Activated T-helper 2 cell treated with anti-CD3 and anti-CD28 coated beads, Interferon-gamma antibody, Interleukin-2, Interleukin-4, amounts not matched to agents 10 μg/mL and 5 μg/mL and 100 μg/mL, durations not matched to agents 14 hours and 24 hours and 36 hours (primary cell): Measurements from ENCODE around the gene C11orf16. TPM values are rescaled to one million over a fixed set of nuclear protein-coding genes. Genes with fewer than 3 reads are reported as not detected.
"Not testable (repeated sequence)": the region's sequence is repeated elsewhere in the genome, so short reads cannot be mapped to it uniquely, and the experiment has no call there.

Experiments used
- DNase-seq: peaks from one replicate; pipeline ENCODE4 v3.0.0; 2021; ENCODE audit warnings: low spot score
- H3K27ac Mint-ChIP-seq: one replicate; pipeline ENCODE4 v1.8.0; 2021; ENCODE audit warnings: mixed read lengths
- H3K27me3 Mint-ChIP-seq: one replicate; pipeline ENCODE4 v1.8.0; 2021; ENCODE audit warnings: low read depth, mixed read lengths
- H3K36me3 Mint-ChIP-seq: one replicate; pipeline ENCODE4 v1.8.0; 2021; ENCODE audit warnings: low read depth, mixed read lengths
- H3K4me1 Mint-ChIP-seq: one replicate; pipeline ENCODE4 v1.8.0; 2021; ENCODE audit warnings: low read depth, mixed read lengths
- H3K4me3 Mint-ChIP-seq: one replicate; pipeline ENCODE4 v1.8.0; 2021; ENCODE audit warnings: low read depth, mild to moderate bottlenecking, moderate library complexity, mixed read lengths
- H3K9me3 Mint-ChIP-seq: one replicate; pipeline ENCODE4 v1.8.0; 2021; ENCODE audit warnings: mixed read lengths
- intact Hi-C: fragments of 100-400 bp; cut with micrococcal nuclease; formaldehyde crosslinking; loops from one replicate; pipeline ENCODE4 v1.15.1; 2023
- total RNA-seq: library from RNA; stranded (reverse); gene quantifications from 2 replicates; pipeline ENCODE4 v1.2.3, GENCODE V29; 2022

The C11orf16 gene
- total RNA-seq, 1 donor from 2014 or later, result not detected

DNA sequence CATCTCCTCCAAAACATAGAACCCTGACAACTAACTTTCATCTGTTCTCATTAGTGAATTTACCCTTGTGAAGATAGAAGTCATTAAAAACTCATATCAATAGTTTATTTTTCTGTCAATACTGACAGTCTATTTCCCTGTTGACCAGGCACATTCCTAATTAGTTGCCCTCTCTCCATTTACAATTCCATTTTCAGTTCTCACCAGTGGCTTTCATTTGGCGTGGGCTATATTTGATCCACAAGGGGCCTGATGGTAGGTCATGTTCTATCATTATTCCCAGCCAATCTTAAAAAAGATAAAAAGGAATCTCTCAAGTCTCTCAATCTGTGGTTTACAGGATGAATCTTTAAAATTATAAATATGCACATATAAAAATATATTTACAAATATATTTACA, 25.6 kb downstream of the C11orf16 start:
- H3K27me3 Mint-ChIP-seq, result peaks cover 44% of the 10 kb centered on the region
- no peak overlapping the region for H3K27ac Mint-ChIP-seq
- intact Hi-C loops, result no loop called here
- peaks cover under 1% of the 10 kb centered on the region for H3K36me3 Mint-ChIP-seq
- H3K9me3 Mint-ChIP-seq, result peaks cover 5% of the 10 kb centered on the region
- peaks cover 18% of the 10 kb centered on the region for H3K4me1 Mint-ChIP-seq
- DNase-seq, result no peak
- no peak overlapping the region for H3K4me3 Mint-ChIP-seq

- no peak overlapping the region for H3K27ac Mint-ChIP-seq
- H3K36me3 Mint-ChIP-seq, result no peaks in the 10 kb centered on the region
- peaks cover 44% of the 10 kb centered on the region for H3K27me3 Mint-ChIP-seq
- DNase-seq, result no peak
- intact Hi-C loops, result no loop called here
- H3K9me3 Mint-ChIP-seq, result peaks cover 10% of the 10 kb centered on the region
- peaks cover 17% of the 10 kb centered on the region for H3K4me1 Mint-ChIP-seq
- no peak overlapping the region for H3K4me3 Mint-ChIP-seq
Measured at GRCh38 chr11:8905528-8906165, 27.1 kb downstream of the C11orf16 start.

- Mint-ChIP-seq H3K36me3 (no peaks in the 10 kb centered on the region), H3K27ac (no peak overlapping the region), H3K27me3 (peaks cover 7% of the 10 kb centered on the region), H3K9me3 (peaks cover 34% of the 10 kb centered on the region), H3K4me1 (no peaks in the 10 kb centered on the region), H3K4me3 (no peak overlapping the region)
- DNase-seq, result no peak
- intact Hi-C loops, result no loop called here
Measured at GRCh38 chr11:8899119-8899753, 33.5 kb downstream of the C11orf16 start.

- H3K4me1 Mint-ChIP-seq, H3K36me3 Mint-ChIP-seq, H3K4me3 Mint-ChIP-seq, H3K27ac Mint-ChIP-seq, DNase-seq, intact Hi-C loops, H3K9me3 Mint-ChIP-seq: not testable (repeated sequence)
- peaks cover 27% of the 10 kb centered on the region for H3K27me3 Mint-ChIP-seq
Measured at GRCh38 chr11:8891185-8891584, 41.6 kb downstream of the C11orf16 start.

GRCh38 chr11:8886322-8886721, 46.4 kb downstream of the C11orf16 start:
- Mint-ChIP-seq H3K4me1 (no peaks in the 10 kb centered on the region), H3K27ac (no peak overlapping the region), H3K4me3 (no peak overlapping the region), H3K27me3 (peaks cover 38% of the 10 kb centered on the region), H3K36me3 (no peaks in the 10 kb centered on the region), H3K9me3 (peaks cover 6% of the 10 kb centered on the region)
- DNase-seq, result no peak
- intact Hi-C loops, result no loop called here

- H3K9me3 Mint-ChIP-seq, H3K4me3 Mint-ChIP-seq, H3K4me1 Mint-ChIP-seq, DNase-seq, H3K27ac Mint-ChIP-seq, H3K36me3 Mint-ChIP-seq, intact Hi-C loops: not testable (repeated sequence)
- H3K27me3 Mint-ChIP-seq, result peaks cover 33% of the 10 kb centered on the region
Measured at GRCh38 chr11:8881585-8881984, 51.2 kb downstream of the C11orf16 start.

- Mint-ChIP-seq H3K36me3 (no peaks in the 10 kb centered on the region), H3K4me1 (peaks cover 6% of the 10 kb centered on the region), H3K4me3 (no peak overlapping the region), H3K9me3 (no peaks in the 10 kb centered on the region), H3K27me3 (peaks cover 34% of the 10 kb centered on the region), H3K27ac (no peak overlapping the region)
- intact Hi-C loops, result no loop called here
- DNase-seq, result no peak
Measured at GRCh38 chr11:8878771-8879170, 54.0 kb downstream of the C11orf16 start.

DNA sequence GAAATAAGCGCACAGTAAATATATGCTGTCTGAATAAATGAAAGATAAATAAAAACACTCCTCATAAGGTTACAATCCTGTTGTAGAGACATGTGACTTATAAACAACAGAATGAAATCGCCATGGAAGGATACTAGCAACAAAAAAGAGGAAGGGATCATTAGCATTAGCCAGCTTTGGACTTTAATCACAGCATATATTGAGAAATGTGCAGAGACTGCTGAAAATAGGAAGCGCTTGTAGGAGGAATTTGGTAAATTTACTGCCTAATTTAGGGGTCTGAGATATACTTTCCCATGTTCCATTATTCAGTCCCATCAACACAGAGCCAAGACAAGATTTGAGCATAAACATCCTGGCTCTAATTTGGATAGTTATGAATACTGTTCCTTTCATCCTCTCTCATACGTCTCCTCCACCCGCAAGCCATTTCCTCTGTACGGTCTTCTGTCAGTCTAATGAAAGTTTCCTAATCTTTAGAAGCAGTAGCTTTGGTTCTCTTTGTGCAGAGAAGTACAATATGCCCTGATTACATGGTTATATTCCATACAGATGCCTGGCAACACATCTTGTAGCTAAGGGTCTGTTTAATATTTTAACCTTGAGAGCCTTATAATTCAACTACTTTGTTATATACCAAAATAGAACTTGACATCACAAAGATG, 58.9 kb downstream of the C11orf16 start:
- no peak for DNase-seq
- Mint-ChIP-seq H3K9me3 (no peaks in the 10 kb centered on the region), H3K27me3 (peaks cover 51% of the 10 kb centered on the region), H3K27ac (no peak overlapping the region), H3K36me3 (no peaks in the 10 kb centered on the region), H3K4me3 (no peak overlapping the region), H3K4me1 (peaks cover 8% of the 10 kb centered on the region)
- intact Hi-C loops, result no loop called here

DNA sequence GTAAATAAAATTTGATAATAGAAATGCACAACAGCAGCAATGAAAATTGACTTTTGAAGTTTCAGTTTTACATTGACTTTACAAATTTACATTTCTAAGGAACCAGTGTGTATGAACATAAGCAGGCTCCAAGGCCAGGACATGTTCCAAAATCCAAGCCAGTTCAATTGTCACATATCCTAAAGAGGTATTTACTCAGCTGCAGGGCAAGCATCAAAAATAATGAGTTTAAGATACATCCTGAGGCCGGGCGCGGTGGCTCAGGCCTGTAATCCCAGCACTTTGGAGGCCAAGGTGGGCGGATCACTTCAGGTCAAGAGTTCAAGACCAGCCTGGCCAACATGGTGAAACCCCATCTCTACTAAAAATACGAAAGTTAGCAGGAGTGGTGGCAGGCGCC, 60.8 kb downstream of the C11orf16 start:
- Mint-ChIP-seq H3K4me3 (no peak overlapping the region), H3K36me3 (no peaks in the 10 kb centered on the region), H3K27ac (no peak overlapping the region), H3K9me3 (no peaks in the 10 kb centered on the region), H3K27me3 (peaks cover 57% of the 10 kb centered on the region), H3K4me1 (peaks cover 8% of the 10 kb centered on the region)
- intact Hi-C loops, result no loop called here
- DNase-seq, result no peak

- H3K9me3 Mint-ChIP-seq, result no peaks in the 10 kb centered on the region
- DNase-seq, result no peak
- no peak overlapping the region for H3K27ac Mint-ChIP-seq
Measured at GRCh38 chr11:8871171-8871775, 61.5 kb downstream of the C11orf16 start.

DNA sequence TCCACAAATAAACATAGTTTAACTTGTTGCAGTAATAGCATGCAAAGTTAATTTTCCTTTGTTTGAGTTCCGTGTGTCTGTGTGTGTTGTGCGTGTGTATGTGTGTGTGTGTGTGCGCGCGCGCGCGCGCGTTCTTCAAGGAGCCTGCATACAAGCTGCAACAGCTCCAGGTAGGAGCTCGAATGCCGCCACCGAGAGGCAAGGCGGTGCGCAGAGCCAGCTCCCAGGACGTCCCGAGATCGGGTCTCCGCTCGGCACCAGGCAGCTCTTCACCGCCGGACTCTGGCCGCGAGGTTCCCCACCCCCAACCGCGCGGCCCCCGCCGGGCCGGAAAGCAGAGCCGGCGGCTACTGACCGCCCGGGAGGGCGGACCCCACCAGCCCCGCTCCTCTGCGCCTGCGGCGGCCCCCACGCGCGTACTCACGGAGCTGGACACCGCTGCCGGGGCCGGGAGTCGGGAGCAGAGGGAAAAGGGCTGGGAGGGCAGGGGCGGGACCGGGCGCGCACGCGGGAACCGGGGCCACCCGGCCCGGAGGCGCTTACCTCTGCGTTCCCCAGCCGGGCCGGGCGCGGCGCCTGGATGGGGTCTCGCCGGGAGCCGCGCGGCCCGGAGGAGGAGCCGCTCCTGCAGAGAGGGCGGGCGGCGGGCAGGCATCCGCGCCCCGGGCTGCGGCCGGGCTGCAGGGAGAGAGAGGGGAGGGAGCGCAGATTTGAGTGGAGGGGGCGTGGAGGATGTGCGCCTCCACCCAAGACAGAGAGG, 62.2 kb downstream of the C11orf16 start:
- H3K27me3 Mint-ChIP-seq, result peaks cover 62% of the 10 kb centered on the region
- H3K4me3 Mint-ChIP-seq, result peak overlapping the region; percentile 61
- H3K36me3 Mint-ChIP-seq, result no peaks in the 10 kb centered on the region
- intact Hi-C loops, result no loop called here
- DNase-seq, result no peak
- no peaks in the 10 kb centered on the region for H3K9me3 Mint-ChIP-seq
- H3K27ac Mint-ChIP-seq, result no peak overlapping the region
- H3K4me1 Mint-ChIP-seq, result peaks cover 8% of the 10 kb centered on the region

More at GRCh38 chr11:8871171-8871775, 61.5 kb downstream of the C11orf16 start:
- intact Hi-C loops, result no loop called here
- peaks cover 8% of the 10 kb centered on the region for H3K4me1 Mint-ChIP-seq
- peak overlapping the region; percentile 39 for H3K4me3 Mint-ChIP-seq
- H3K27me3 Mint-ChIP-seq, result peaks cover 61% of the 10 kb centered on the region
- no peaks in the 10 kb centered on the region for H3K36me3 Mint-ChIP-seq
